Stomach (tissue), 4 donors: ENCODE measurements around the gene CRYBA1.

Experiments
- CTCF ChIP-seq, 7 experiments: fragments of 450-650 bp in 4 of 7; fragments of 200-600 bp in 3 of 7; sonication (generic) in 3 of 7; IDR thresholded peaks; one replicate each; pipeline ENCODE4 v1.5.1; 2016 to 2019; ENCODE audit warnings: antibody characterized with exemption in 7 of 7, control low read depth in 2 of 7, mild to moderate bottlenecking in 1 of 7
- EP300 ChIP-seq: sonication (generic); formaldehyde crosslinking; IDR thresholded peaks from one replicate; pipeline ENCODE4 v1.6.1; 2017; ENCODE audit warnings: antibody characterized with exemption
- POLR2AphosphoS5 ChIP-seq, 3 donors: sonication (generic); formaldehyde crosslinking; IDR thresholded peaks; one replicate each; pipeline ENCODE4 v1.6.1; 2016; ENCODE audit warnings: antibody characterized with exemption in 3 of 3

- TF ChIP-seq CTCF (IDR thresholded peaks at IDR 0.05) (no peak), EP300 (no peak), POLR2AphosphoS5 (IDR thresholded peaks at IDR 0.05) (peak in 2 of 3 donors; percentile 63 to 72)
These were observed 41.6 kb upstream of the CRYBA1 start for GRCh38 chr17:29205047-29205446.
